ENCODE measurements around the gene PCK1.

Gene PCK1

DNA sequence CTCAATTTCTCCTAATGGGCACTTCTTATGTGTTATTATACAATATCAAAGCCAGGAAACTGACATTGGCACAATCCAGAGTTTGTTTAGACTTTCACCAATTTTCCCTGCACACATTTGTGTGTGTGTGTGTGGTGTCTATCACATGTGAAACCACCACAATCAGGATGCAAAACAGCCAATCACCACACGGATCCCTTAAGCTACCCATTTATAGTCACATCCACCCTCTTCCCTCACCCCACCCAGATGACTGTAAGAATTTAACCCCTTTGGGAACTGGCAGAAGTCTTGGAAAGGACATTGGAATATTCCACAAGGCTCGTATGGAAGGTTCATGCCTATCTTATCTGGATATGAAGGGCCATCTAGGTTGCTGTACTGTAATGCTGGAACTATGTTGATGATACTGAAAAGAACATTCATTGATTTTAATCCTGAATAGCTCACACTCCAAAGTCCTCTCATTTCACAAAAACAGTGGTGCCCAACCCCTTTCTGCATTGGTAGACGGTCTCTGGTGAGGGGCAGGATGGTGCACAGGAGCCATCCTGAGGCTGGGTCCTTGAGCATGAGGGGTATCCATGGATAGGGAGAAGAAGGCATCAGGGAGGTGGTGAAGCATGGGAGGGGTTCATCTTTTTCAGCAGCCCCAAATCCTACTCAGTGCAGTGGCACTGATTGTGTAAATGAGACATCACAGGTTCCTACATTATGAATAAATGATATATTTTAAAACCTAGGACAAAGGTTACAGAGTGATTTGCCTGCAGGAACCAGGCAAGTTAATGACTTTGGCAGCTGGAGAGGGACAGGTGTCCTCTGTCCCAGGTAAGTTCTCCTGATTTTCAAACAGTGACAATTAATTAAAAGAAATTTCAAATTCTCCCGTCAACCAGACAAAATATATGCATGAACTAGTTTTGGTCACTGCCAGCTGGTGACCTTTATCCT lies 23.9 kb upstream of the PCK1 start:
- no peak for DNase-seq

GRCh38 chr20:57537822-57538221 lies 23.1 kb upstream of the PCK1 start:
- no peak for DNase-seq

DNA sequence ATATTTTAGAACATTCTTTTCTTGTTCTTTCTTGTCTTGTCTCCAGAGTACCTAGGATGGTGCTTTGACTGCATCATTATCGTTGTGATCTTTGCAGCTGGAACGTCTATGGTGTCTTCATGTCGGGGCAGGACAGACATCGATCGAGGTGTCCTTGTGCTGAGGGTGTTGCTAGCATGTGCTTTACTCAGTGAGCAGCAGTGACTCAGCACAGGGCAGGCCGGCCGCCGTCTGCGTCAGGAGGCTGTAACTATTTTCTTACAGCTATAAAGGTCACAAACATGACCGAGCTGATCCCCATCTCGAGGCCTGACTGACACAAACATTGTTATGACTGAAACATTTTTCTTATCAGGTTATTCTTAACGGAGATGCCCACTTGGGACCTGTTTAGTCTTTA lies 21.0 kb upstream of the PCK1 start:
- no peak for DNase-seq

DNA sequence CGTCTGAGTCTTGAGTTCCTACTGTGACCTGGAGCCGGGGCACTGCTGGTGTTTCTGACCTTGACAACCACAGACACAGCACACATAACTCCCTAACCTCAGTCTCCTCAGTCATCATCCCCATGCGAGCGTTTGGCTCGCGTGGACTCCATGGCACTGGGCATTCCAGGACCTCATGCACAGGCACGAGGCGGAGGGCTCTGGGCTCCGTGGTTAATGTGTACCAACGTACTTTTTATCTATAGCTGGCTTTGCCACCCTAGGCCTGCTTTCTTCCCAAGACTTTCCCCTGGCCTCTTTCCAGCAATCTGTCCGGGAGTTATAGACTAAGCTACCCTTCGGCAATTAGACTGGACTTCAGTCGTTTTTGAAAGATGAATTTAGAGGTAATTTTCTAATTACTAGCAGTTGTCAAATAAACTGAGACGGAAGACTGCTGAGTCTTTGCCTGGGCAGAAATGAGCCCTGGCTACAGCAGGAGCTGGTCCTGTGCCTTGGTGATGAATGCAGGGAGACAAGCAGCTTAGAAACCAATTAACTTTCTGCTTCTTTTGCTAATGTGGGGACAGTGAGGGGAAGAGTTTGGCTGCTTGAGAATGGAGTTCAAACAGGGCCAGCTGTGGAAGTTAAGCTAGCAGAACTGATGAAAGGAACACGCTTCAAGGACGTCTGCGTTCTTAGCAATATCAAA lies 19.9 kb upstream of the PCK1 start:
- DNase-seq, result no peak

GRCh38 chr20:57543754-57544153 lies 17.2 kb upstream of the PCK1 start:
- no peak for DNase-seq

DNA sequence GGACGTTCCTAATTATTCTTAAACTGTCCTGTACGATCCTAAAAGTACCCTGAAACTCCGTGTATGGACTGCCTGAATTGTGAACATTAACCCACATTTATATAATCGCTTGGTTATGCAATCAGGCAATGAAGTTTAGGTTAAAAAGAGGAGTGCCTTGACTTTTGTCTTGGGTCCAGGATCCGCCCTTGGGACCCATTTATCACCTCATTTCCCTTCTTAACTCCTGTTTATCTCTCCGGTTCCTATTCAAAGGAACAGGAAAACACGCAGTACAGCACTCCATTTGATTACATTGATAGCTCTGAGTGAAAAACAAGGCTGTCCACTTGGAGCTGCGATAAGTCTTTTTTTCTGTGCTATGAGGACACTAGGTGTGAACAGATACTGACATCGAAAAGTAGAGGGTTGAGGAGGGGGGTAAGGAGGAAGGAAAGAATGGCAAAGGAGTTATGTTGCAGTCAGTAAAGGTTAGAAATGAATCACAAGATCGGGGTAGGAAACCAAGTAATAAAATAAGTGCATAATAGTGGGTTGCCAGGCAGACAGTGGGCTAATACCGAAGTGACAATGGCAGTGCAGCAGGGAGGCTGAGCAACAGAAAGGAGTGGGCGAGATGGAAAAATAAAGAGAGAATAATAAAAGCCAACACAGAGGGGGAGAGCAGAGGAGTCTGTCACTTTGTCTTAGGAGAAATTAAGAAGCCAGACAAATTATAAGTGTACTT lies 15.9 kb upstream of the PCK1 start:
- DNase-seq, result no peak

DNA sequence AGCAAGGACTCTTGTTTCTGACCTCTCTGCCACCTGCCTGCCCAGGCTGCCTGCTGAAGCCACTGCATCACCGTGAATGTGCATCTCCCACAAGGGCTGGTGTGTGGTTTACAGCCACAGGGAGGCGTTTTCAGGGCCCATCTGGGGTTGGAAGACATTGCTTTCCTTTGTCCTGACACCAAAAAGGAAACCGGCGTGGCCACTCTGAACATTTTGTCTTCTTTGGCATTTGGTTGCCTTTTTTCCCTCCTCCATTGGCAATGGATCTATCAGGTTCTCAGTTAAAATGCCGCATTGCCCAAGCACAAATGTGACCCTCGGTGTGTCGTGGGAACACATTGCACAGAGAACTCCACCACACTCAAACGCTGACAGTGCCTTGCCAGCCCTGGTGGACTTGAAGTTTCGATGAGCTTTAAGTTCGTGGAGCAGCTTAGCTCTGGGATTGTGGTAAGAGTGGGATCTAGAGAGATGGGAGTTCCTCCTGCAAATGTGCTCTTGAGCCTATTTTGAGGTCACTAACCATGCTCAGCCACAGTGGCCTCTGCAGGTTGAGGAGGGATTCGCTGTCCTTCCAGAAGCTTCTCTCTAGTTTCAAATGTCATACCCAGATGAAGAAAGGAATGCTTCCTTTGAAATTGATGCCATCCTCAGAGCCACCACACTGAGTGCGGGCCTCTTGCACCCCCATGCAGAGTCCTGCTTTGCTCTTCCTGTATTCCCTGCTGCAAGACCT lies 14.8 kb upstream of the PCK1 start:
- DNase-seq, result no peak

- no peak for DNase-seq
Observed at GRCh38 chr20:57546956-57547649, 13.8 kb upstream of the PCK1 start.

GRCh38 chr20:57548177-57549058 lies 12.5 kb upstream of the PCK1 start:
- no peak for DNase-seq

DNA sequence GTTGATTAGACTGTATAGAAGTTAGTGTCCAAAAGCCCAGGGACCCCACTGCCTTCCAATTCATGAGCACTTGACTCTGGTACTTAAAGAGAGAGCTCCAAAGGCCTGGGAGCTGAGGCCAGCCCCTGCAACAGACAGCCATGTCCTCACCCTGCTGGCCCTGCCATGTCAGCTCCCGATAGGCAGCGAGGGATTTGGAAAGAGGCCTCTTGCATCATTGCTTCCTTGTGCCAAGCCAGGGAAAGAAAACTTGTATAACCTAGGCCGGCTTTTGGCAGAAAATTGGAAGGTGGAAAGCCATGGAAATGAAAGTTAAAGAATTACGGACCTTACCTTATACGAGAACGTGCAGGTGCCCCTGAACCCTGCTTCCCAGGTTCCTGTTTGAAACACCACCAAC lies 8.4 kb upstream of the PCK1 start:
- DNase-seq, result no peak

- DNase-seq, result no peak
Observed at GRCh38 chr20:57553376-57554018, 7.4 kb upstream of the PCK1 start.

- no peak for DNase-seq
Observed at GRCh38 chr20:57555457-57556184, 5.3 kb upstream of the PCK1 start.

GRCh38 chr20:57556980-57557274 lies 4.0 kb upstream of the PCK1 start:
- DNase-seq, result no peak

- no peak for DNase-seq
Observed at GRCh38 chr20:57557926-57558613, 2.8 kb upstream of the PCK1 start.

DNA sequence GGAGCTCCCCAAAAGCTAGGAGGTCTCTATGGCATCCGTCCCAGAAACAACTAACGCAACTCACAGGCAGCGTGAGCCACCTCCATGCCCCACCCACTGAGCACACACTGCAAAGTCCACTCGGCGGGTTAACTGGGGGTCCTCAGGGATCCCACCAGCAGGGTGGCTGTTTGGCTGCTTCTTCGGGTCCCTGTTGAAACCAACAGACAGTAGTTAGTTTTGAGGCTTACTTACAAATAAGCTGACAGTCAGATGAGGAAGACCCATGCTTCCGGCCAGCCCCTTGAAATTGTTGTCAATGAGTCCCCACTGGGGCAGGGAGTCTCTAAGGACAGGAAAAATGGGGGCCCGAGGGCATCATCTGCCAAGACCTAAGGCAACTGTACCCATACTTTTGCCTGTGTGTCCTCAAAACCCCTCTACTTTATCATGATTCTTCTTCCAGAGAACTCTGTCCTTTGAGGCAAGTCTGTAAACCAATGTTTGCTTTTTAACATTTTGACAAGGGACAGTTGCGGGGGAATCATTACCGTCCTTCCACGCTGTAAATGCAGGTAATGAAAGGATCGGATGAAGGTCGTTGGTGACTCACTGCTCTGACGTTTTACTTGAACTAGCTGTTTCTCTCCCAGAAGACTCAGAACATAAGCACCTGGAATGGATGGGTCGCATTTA lies 2.2 kb upstream of the PCK1 start:
- DNase-seq, result no peak

DNA sequence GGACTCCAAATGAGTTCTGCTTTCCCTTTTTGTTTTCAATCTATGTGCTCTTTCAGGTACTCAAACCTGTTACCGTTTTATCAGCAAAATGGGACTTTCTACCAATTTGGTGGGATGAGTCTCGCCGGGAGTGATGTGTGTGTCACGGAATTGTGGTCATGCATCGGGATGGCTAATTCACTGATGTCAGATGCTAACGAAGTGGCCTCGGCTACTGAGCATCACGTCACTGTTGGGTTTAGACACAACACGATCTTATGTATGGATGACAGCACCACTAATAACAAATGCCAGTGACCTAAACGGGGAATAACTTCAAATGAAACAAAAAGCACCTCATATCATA lies 1.6 kb upstream of the PCK1 start:
- DNase-seq, result no peak

- DNase-seq, result no peak
Observed at GRCh38 chr20:57559658-57560553, 1.0 kb upstream of the PCK1 start.

Data from islet precursor cell (in vitro differentiated cells).